BLaER1 treated with 17β-estradiol and CSF1 and Interleukin-3, amounts not matched to agents 10 nM and 100 nM (cell line): Measurements from ENCODE around the gene FXYD2.

ENCODE experiments used
- H3K27ac ChIP-seq, 11 experiments: shearing (Covaris generic); formaldehyde crosslinking; 2 replicates each; pipeline ENCODE4 v1.8.1; 2022
- H3K27me3 ChIP-seq, 11 experiments: shearing (Covaris generic); formaldehyde crosslinking; 2 replicates each; pipeline ENCODE4 v1.8.1; 2022
- H3K36me3 ChIP-seq, 11 experiments: shearing (Covaris generic); formaldehyde crosslinking; 2 replicates each; pipeline ENCODE4 v1.8.1; 2022
- H3K4me1 ChIP-seq, 10 experiments: shearing (Covaris generic); formaldehyde crosslinking; 2 replicates each; pipeline ENCODE4 v1.8.1; 2022
- H3K4me2 ChIP-seq, 11 experiments: shearing (Covaris generic); formaldehyde crosslinking; 2 replicates each; pipeline ENCODE4 v1.8.1; 2022
- H3K4me3 ChIP-seq, 10 experiments: shearing (Covaris generic); formaldehyde crosslinking; 2 replicates each; pipeline ENCODE4 v1.8.1; 2022
- H3K9ac ChIP-seq, 11 experiments: shearing (Covaris generic); formaldehyde crosslinking; 2 replicates each; pipeline ENCODE4 v1.8.1; 2022
- H3K9me3 ChIP-seq, 11 experiments: shearing (Covaris generic); formaldehyde crosslinking; replicated peaks in 1 of 11; 2 replicates each; pipeline ENCODE4 v1.8.1; 2022
- H4K20me1 ChIP-seq, 11 experiments: shearing (Covaris generic); formaldehyde crosslinking; 2 replicates each; pipeline ENCODE4 v1.8.1; 2022
- Cebpa-rat ChIP-seq, 11 experiments: shearing (Covaris generic); IDR thresholded peaks; 2 replicates each; pipeline ENCODE4 v1.8.1; 2022

Gene FXYD2

DNA sequence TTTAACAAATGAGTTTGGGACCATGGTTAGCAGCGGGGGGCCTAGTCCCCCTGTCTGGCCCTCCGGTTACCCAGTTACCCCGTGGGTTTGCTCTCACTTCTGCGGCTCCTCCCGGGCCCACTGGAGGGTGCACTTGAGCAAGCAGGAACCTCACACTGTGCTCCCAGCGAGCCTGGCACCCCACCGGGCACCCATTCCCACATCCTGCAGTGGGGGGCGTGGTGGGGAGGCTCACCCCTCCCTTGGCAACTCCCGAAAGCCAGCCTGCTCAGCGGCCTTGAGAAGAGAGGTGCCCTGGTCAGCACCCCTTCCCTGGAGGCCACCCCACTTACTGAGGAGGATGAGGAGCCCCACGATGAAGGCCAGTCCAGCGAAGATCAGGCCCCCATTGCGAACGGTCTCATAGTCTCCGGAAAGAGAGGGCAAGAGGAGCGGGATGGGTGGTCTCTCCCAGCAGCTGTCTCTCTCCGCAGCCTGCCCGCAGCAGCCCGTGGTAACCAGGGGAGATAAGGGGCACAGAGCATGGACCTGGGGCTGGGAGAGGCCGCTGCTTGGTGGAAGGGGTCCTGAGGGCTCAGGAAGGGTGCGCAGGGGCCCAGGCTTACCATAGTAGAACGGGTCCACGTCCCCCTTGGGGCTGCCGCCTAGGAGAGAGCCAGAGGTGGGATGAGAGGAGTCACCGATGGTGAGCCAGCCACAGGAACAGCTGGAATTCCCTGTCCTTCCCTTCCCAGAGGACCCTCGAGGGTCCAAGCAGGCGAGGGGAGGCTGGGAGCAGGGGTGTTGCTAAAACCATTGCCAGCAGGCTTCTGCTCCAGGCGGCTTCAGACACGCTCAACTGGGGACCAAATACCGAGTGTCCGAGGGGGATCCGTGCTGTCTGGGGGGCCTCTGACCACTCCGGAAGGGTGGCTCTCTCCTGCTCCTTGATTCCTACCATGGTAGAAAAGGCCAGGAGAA, 2.2 kb downstream of the FXYD2 start:
- H3K27me3 ChIP-seq, result no peaks in the 10 kb centered on the region
- H3K9me3 ChIP-seq, result no peaks in the 10 kb centered on the region
- H3K4me1 ChIP-seq, result peaks cover 78 to 97% (median 93%) of the 10 kb centered on the region in 10 experiments
- no peak for TF ChIP-seq Cebpa-rat (IDR thresholded peaks at IDR 0.05)
- H3K9ac ChIP-seq, result peak overlapping the region in 8 of 11 experiments; percentile 27 to 81 (median 76); a peak in 13 of 22 replicates
- peak overlapping the region; percentile 75 to 98 (median 93) for H3K4me2 ChIP-seq
- H3K27ac ChIP-seq, result peak overlapping the region in 10 of 11 experiments; percentile 61 to 89 (median 87); a peak in 20 of 22 replicates
- no peaks in the 10 kb centered on the region for H4K20me1 ChIP-seq
- H3K36me3 ChIP-seq, result no peaks in the 10 kb centered on the region
- peak overlapping the region in 1 of 10 experiments; percentile 2; a peak in 1 of 20 replicates for H3K4me3 ChIP-seq

- H3K4me2 ChIP-seq, result peak overlapping the region in 9 of 11 experiments; percentile 91 to 98 (median 93); a peak in 15 of 22 replicates
- 0 out of 22 replicates have a peak overlapping the region, but pooled peaks of 2 of the 11 experiments have one; percentile 4 to 81 for H3K9ac ChIP-seq
- TF ChIP-seq Cebpa-rat (IDR thresholded peaks at IDR 0.05), result no peak
- H3K4me1 ChIP-seq, result peaks cover 82 to 97% (median 93%) of the 10 kb centered on the region in 10 experiments
- no peaks in the 10 kb centered on the region for H3K9me3 ChIP-seq
- H3K4me3 ChIP-seq, result no peak overlapping the region
- H3K27me3 ChIP-seq, result no peaks in the 10 kb centered on the region
- no peaks in the 10 kb centered on the region for H4K20me1 ChIP-seq
- H3K36me3 ChIP-seq, result no peaks in the 10 kb centered on the region
- H3K27ac ChIP-seq, result 0 out of 22 replicates have a peak overlapping the region, but pooled peaks of 1 of the 11 experiments have one; percentile 87
Observed at GRCh38 chr11:117821431-117821830, 3.1 kb downstream of the FXYD2 start.

- H3K9ac ChIP-seq, result no peak overlapping the region
- H3K4me1 ChIP-seq, result peaks cover 82 to 97% (median 93%) of the 10 kb centered on the region in 10 experiments
- no peak overlapping the region for H3K27ac ChIP-seq
- no peak overlapping the region for H3K4me3 ChIP-seq
- H3K4me2 ChIP-seq, result peak overlapping the region in 10 of 11 experiments; percentile 61 to 94 (median 84); a peak in 16 of 22 replicates
- no peaks in the 10 kb centered on the region for H3K9me3 ChIP-seq
- H4K20me1 ChIP-seq, result peaks cover 0 to 6% (median 0%) of the 10 kb centered on the region in 11 experiments; a peak in 4 of 22 replicates
- no peak for TF ChIP-seq Cebpa-rat (IDR thresholded peaks at IDR 0.05)
- no peaks in the 10 kb centered on the region for H3K27me3 ChIP-seq
- no peaks in the 10 kb centered on the region for H3K36me3 ChIP-seq
Observed at GRCh38 chr11:117820516-117820915, 4.0 kb downstream of the FXYD2 start.

GRCh38 chr11:117820071-117820470, 4.5 kb downstream of the FXYD2 start:
- H3K9ac ChIP-seq, result peak overlapping the region in 4 of 11 experiments; percentile 3 to 35 (median 17); a peak in 2 of 22 replicates
- no peaks in the 10 kb centered on the region for H3K9me3 ChIP-seq
- H3K4me3 ChIP-seq, result no peak overlapping the region
- H3K27me3 ChIP-seq, result no peaks in the 10 kb centered on the region
- no peak for TF ChIP-seq Cebpa-rat (IDR thresholded peaks at IDR 0.05)
- peaks cover 81 to 97% (median 93%) of the 10 kb centered on the region in 10 experiments for H3K4me1 ChIP-seq
- H3K27ac ChIP-seq, result no peak overlapping the region
- H3K36me3 ChIP-seq, result no peaks in the 10 kb centered on the region
- H4K20me1 ChIP-seq, result peaks cover 0 to 10% (median 0%) of the 10 kb centered on the region in 11 experiments; a peak in 4 of 22 replicates
- peak overlapping the region; percentile 10 to 94 (median 80); a peak in 19 of 22 replicates for H3K4me2 ChIP-seq

DNA sequence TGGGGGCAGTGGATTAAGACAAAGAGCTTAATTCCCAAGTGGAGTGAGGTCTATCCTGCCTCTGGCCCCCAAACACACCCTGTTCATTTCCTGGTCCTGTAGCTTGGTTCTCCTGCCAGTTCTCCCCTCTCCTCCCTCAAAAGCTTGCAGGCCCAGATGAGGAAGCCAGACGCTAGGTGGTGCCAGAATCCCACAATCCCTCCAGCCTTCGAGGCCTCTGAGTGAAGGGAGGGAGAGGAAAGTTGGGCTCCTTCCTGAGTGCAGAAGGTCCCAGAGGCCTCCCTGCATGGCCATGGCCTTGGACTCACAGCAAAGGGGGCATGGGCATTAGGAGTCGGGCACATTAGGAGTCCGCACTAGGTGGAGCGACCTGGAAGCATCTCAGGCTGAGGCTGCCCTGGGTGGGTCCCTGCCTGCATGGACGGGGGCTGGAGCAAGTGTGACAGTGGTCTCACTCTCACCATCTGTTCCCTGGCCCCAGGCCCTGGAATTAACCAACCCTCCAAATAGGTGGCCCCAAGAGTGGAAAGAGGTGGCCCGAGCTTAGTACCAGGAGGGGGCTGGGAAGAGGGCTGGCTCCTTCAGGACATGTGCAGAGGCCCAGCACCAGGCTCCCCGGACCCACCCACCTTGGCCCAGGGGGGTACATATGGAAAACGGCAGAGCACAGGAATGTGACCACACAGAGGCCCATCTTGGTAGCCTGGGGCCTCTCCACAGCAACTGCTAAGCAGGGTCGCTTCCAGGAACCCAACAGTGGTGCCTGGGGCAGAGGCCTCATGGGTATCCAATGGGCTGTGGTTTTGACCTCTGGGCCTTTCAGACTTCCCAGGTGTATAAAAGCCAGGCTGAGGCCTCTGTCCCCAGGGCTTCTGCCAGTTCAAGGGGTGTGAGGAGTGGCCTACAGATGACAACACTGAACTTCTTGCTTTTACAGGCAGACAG, 5.2 kb downstream of the FXYD2 start:
- H3K27ac ChIP-seq, result peak overlapping the region in 3 of 11 experiments; percentile 78 to 84 (median 81); a peak in 5 of 22 replicates
- peak overlapping the region in 6 of 11 experiments; percentile 1 to 37 (median 17); a peak in 4 of 22 replicates for H3K9ac ChIP-seq
- no peak overlapping the region for H3K4me3 ChIP-seq
- H3K27me3 ChIP-seq, result no peaks in the 10 kb centered on the region
- no peaks in the 10 kb centered on the region for H3K36me3 ChIP-seq
- peaks cover 0 to 15% (median 0%) of the 10 kb centered on the region in 11 experiments; a peak in 4 of 22 replicates for H4K20me1 ChIP-seq
- H3K4me2 ChIP-seq, result peak overlapping the region; percentile 45 to 94 (median 89)
- H3K4me1 ChIP-seq, result peaks cover 81 to 97% (median 93%) of the 10 kb centered on the region in 10 experiments
- H3K9me3 ChIP-seq, result no peaks in the 10 kb centered on the region
- no peak for TF ChIP-seq Cebpa-rat (IDR thresholded peaks at IDR 0.05)

- peaks cover 0 to 15% (median 0%) of the 10 kb centered on the region in 11 experiments; a peak in 4 of 22 replicates for H4K20me1 ChIP-seq
- H3K27ac ChIP-seq, result peak overlapping the region in 5 of 11 experiments; percentile 6 to 84 (median 78); a peak in 7 of 22 replicates
- no peak for TF ChIP-seq Cebpa-rat (IDR thresholded peaks at IDR 0.05)
- no peaks in the 10 kb centered on the region for H3K9me3 ChIP-seq
- no peaks in the 10 kb centered on the region for H3K36me3 ChIP-seq
- peak overlapping the region; percentile 45 to 94 (median 92) for H3K4me2 ChIP-seq
- no peak overlapping the region for H3K4me3 ChIP-seq
- H3K27me3 ChIP-seq, result no peaks in the 10 kb centered on the region
- H3K4me1 ChIP-seq, result peaks cover 75 to 91% (median 86%) of the 10 kb centered on the region in 10 experiments
- H3K9ac ChIP-seq, result peak overlapping the region in 4 of 11 experiments; percentile 1 to 60 (median 22); a peak in 6 of 22 replicates
Observed at GRCh38 chr11:117818041-117818873, 6.3 kb downstream of the FXYD2 start.

DNA sequence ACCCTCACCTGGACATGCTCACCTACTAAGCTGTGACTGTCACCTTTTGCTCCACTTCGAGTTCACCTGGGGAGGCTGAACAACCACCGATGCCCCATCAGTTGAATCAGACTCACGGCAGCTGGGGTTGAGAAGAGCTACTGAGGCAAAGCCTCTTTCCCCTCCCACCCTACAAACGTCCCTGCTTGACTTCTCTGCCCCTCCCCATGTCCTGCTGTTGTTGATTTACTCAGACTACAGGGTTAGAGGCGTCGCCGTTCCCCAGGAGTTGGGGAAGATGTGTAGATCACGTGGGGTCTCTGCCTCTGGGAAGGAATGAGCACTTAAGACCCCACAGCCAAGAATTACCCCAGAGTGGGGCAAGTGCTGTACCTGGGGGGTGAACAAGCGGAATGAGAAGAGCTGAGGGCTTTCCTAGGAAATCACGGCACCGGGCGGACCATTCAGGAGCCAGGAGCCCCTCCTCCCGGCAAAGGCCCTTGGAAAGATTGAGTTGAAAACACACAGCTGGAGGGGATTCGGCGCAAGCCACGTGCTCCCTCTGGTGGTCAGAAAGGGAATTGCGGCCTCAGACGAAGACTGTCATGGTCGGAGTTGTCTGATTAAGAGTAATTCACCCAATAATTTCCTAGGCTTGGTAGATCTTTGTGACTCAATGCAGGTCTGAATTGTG, 7.0 kb downstream of the FXYD2 start:
- H3K27me3 ChIP-seq, result no peaks in the 10 kb centered on the region
- H3K4me2 ChIP-seq, result peak overlapping the region; percentile 83 to 94 (median 92)
- peaks cover 67 to 83% (median 79%) of the 10 kb centered on the region in 10 experiments for H3K4me1 ChIP-seq
- H3K27ac ChIP-seq, result peak overlapping the region in 9 of 11 experiments; percentile 13 to 84 (median 68); a peak in 15 of 22 replicates
- H3K36me3 ChIP-seq, result no peaks in the 10 kb centered on the region
- no peaks in the 10 kb centered on the region for H3K9me3 ChIP-seq
- TF ChIP-seq Cebpa-rat (IDR thresholded peaks at IDR 0.05), result no peak
- H3K4me3 ChIP-seq, result no peak overlapping the region
- H3K9ac ChIP-seq, result peak overlapping the region in 10 of 11 experiments; percentile 57 to 74 (median 64); a peak in 14 of 22 replicates
- H4K20me1 ChIP-seq, result peaks cover 0 to 15% (median 0%) of the 10 kb centered on the region in 11 experiments; a peak in 4 of 22 replicates
